ENCODE measurements around the gene SIM2.
"Not testable (repeated sequence)": the region's sequence is repeated elsewhere in the genome, so short reads cannot be mapped to it uniquely, and the experiment has no call there.

DNA sequence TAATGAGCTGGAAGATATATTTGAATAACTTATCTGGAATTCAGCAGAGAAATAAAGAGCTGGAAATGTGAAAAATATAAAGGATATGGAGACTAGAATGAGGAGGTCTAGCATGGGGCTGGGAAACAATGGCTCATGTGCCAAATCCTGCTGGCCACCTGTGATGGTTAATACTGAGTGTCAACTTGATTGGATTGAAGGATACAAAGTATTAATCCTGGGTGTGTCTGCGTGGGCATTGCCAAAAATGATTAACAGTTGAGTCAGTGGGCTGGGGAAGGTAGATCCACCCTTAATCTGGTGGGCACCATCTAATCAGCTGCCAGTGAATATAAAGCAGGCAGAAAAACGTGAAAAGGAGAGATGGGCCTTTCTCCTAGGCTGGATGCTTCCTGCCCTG, 26.6 kb upstream of the SIM2 start:
- TF ChIP-seq POLR2A (IDR thresholded peaks at IDR 0.05); POLR2AphosphoS5 (IDR thresholded peaks at IDR 0.05; ENCODE audit: insufficient read depth in 1 of 2, low read depth in 1 of 2): not testable (repeated sequence)
- TF ChIP-seq, protein P1, sequence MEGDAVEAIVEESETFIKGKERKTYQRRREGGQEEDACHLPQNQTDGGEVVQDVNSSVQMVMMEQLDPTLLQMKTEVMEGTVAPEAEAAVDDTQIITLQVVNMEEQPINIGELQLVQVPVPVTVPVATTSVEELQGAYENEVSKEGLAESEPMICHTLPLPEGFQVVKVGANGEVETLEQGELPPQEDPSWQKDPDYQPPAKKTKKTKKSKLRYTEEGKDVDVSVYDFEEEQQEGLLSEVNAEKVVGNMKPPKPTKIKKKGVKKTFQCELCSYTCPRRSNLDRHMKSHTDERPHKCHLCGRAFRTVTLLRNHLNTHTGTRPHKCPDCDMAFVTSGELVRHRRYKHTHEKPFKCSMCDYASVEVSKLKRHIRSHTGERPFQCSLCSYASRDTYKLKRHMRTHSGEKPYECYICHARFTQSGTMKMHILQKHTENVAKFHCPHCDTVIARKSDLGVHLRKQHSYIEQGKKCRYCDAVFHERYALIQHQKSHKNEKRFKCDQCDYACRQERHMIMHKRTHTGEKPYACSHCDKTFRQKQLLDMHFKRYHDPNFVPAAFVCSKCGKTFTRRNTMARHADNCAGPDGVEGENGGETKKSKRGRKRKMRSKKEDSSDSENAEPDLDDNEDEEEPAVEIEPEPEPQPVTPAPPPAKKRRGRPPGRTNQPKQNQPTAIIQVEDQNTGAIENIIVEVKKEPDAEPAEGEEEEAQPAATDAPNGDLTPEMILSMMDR (IDR thresholded peaks at IDR 0.05), result not testable (repeated sequence)
